Stimulated activated effector memory CD8-positive, alpha-beta T cell treated with anti-CD3 and anti-CD28 coated beads, Interleukin-12 subunit alpha, Interleukin-12 subunit beta, amount 100 ng/mL, for 72 hours (primary cell): ENCODE results near the gene TPK1.

Source experiments
- ATAC-seq: fragments of 150-1000 bp; cut with Tn5 transposase; 2 replicates; pipeline ENCODE4 v1.10.0; 2021
- DNase-seq, 2 donors: peaks; one replicate each; pipeline ENCODE4 v3.0.0; 2021 to 2022; ENCODE audit warnings: low spot score in 2 of 2
- H3K27ac Mint-ChIP-seq: one replicate; pipeline ENCODE4 v1.8.0; 2022; ENCODE audit warnings: mild to moderate bottlenecking, mixed read lengths
- H3K36me3 Mint-ChIP-seq: one replicate; pipeline ENCODE4 v1.8.0; 2022; ENCODE audit warnings: mild to moderate bottlenecking, mixed read lengths
- H3K4me1 Mint-ChIP-seq: one replicate; pipeline ENCODE4 v1.8.0; 2022; ENCODE audit warnings: mixed read lengths
- H3K4me3 Mint-ChIP-seq: one replicate; pipeline ENCODE4 v1.8.0; 2022; ENCODE audit warnings: mild to moderate bottlenecking, mixed read lengths
- H3K9me3 Mint-ChIP-seq: one replicate; pipeline ENCODE4 v1.8.0; 2022; ENCODE audit warnings: mixed read lengths

Gene TPK1

DNA sequence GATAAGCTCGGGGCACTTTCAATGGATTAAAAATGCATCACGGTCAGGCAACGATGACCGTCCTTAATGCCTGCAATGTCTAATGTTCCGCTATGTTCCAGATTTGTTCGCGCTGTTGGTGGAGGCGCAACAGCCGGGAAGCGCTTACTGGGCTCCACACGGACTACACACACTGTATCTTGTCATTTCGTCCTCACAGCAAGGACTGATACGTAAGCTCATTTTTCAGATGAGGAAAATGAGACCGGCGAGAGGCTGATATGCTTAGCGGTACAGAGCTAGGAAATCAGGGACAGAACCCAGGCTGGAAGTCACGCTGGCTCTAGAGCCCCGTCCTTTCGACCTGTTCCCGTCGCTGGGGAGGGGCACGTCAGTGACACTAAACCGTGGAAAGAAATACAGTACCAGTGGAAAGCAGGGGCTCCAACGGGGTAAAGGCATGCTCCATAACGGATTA, 670 bp downstream of the TPK1 start:
- peaks cover 10% of the 10 kb centered on the region for H3K36me3 Mint-ChIP-seq
- ATAC-seq (peak; percentile 52), DNase-seq (peak; percentile 34 to 73)
- peaks cover 4% of the 10 kb centered on the region for H3K9me3 Mint-ChIP-seq
- H3K4me3 Mint-ChIP-seq, result peak overlapping the region; percentile 94
- H3K27ac Mint-ChIP-seq, result peak overlapping the region; percentile 92
- peaks cover 27% of the 10 kb centered on the region for H3K4me1 Mint-ChIP-seq

- peak overlapping the region; percentile 92 for H3K27ac Mint-ChIP-seq
- peak overlapping the region; percentile 94 for H3K4me3 Mint-ChIP-seq
- DNase-seq (peak in 1 of 2 donors; percentile 70), ATAC-seq (no peak)
- H3K4me1 Mint-ChIP-seq, result peaks cover 31% of the 10 kb centered on the region
- peaks cover 10% of the 10 kb centered on the region for H3K36me3 Mint-ChIP-seq
- H3K9me3 Mint-ChIP-seq, result peaks cover 4% of the 10 kb centered on the region
Observed at GRCh38 chr7:144834641-144835144, 1.2 kb downstream of the TPK1 start.

GRCh38 chr7:144830811-144831210, 5.0 kb downstream of the TPK1 start:
- Mint-ChIP-seq H3K4me3 (no peak overlapping the region), H3K4me1 (peaks cover 31% of the 10 kb centered on the region), H3K9me3 (no peaks in the 10 kb centered on the region), H3K27ac (peak overlapping the region; percentile 3), H3K36me3 (peaks cover 6% of the 10 kb centered on the region)
- ATAC-seq (no peak), DNase-seq (no peak)

GRCh38 chr7:144830024-144830785, 5.6 kb downstream of the TPK1 start:
- ATAC-seq (peak; percentile 71), DNase-seq (no peak)
- peak overlapping the region; percentile 45 for H3K27ac Mint-ChIP-seq
- H3K36me3 Mint-ChIP-seq, result peaks cover 2% of the 10 kb centered on the region
- no peak overlapping the region for H3K4me3 Mint-ChIP-seq
- H3K9me3 Mint-ChIP-seq, result no peaks in the 10 kb centered on the region
- H3K4me1 Mint-ChIP-seq, result peaks cover 31% of the 10 kb centered on the region

- H3K4me1 Mint-ChIP-seq, result peaks cover 14% of the 10 kb centered on the region
- ATAC-seq (no peak), DNase-seq (no peak)
- no peak overlapping the region for H3K27ac Mint-ChIP-seq
- no peaks in the 10 kb centered on the region for H3K9me3 Mint-ChIP-seq
- H3K4me3 Mint-ChIP-seq, result no peak overlapping the region
- H3K36me3 Mint-ChIP-seq, result no peaks in the 10 kb centered on the region
Observed at GRCh38 chr7:144827621-144828020, 8.2 kb downstream of the TPK1 start.

GRCh38 chr7:144826208-144826607, 9.6 kb downstream of the TPK1 start:
- no peak overlapping the region for H3K27ac Mint-ChIP-seq

GRCh38 chr7:144824360-144824759, 11.5 kb downstream of the TPK1 start:
- DNase-seq, result no peak
- Mint-ChIP-seq H3K9me3 (no peaks in the 10 kb centered on the region), H3K4me1 (peaks cover 20% of the 10 kb centered on the region), H3K4me3 (no peak overlapping the region), H3K36me3 (peaks cover 7% of the 10 kb centered on the region), H3K27ac (no peak overlapping the region)
- no peak for ATAC-seq

More at GRCh38 chr7:144826208-144826607, 9.6 kb downstream of the TPK1 start:
- peaks cover 2% of the 10 kb centered on the region for H3K36me3 Mint-ChIP-seq
- H3K4me1 Mint-ChIP-seq, result peaks cover 17% of the 10 kb centered on the region
- no peak overlapping the region for H3K4me3 Mint-ChIP-seq
- no peaks in the 10 kb centered on the region for H3K9me3 Mint-ChIP-seq
- ATAC-seq, result no peak
- no peak for DNase-seq

- Mint-ChIP-seq H3K27ac (peak overlapping the region; percentile 51), H3K4me1 (peaks cover 33% of the 10 kb centered on the region), H3K9me3 (no peaks in the 10 kb centered on the region), H3K36me3 (peaks cover 7% of the 10 kb centered on the region), H3K4me3 (no peak overlapping the region)
- ATAC-seq (no peak), DNase-seq (no peak)
Observed at GRCh38 chr7:144822223-144822622, 13.6 kb downstream of the TPK1 start.

DNA sequence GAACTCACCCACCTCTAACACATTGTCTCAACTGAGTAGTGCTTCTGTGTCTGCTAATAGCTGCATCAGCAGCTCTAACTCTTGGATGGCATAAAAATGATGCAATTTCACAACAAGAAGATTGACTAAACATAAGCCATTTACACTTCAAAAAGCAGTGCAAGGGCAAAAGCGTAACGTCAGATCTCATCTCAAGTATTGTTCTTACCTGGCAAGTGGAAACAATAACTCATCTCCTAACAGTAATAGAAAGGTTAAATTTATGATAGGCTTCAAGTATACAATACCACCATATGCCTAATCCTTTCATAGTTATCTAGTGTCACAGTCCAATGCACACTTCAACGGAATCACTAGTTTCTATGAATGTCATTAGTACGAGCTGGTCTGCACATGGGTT, 14.8 kb downstream of the TPK1 start:
- peaks cover 33% of the 10 kb centered on the region for H3K4me1 Mint-ChIP-seq

GRCh38 chr7:144820552-144820951, 15.3 kb downstream of the TPK1 start:
- DNase-seq, result no peak
- peak overlapping the region; percentile 18 for H3K4me3 Mint-ChIP-seq
- peak overlapping the region; percentile 51 for H3K27ac Mint-ChIP-seq
- H3K9me3 Mint-ChIP-seq, result no peaks in the 10 kb centered on the region
- peaks cover 33% of the 10 kb centered on the region for H3K4me1 Mint-ChIP-seq
- peak; percentile 31 for ATAC-seq
- H3K36me3 Mint-ChIP-seq, result peaks cover 7% of the 10 kb centered on the region

More for the DNA sequence above, 14.8 kb downstream of the TPK1 start:
- ATAC-seq (peak; percentile 91), DNase-seq (no peak)
- peaks cover 7% of the 10 kb centered on the region for H3K36me3 Mint-ChIP-seq
- no peak overlapping the region for H3K4me3 Mint-ChIP-seq
- peak overlapping the region; percentile 51 for H3K27ac Mint-ChIP-seq
- H3K9me3 Mint-ChIP-seq, result no peaks in the 10 kb centered on the region

- H3K4me1 Mint-ChIP-seq, result peaks cover 33% of the 10 kb centered on the region
- H3K27ac Mint-ChIP-seq, result peak overlapping the region; percentile 51
- H3K4me3 Mint-ChIP-seq, result no peak overlapping the region
- no peaks in the 10 kb centered on the region for H3K9me3 Mint-ChIP-seq
- no peak for ATAC-seq
- no peak for DNase-seq
- H3K36me3 Mint-ChIP-seq, result peaks cover 7% of the 10 kb centered on the region
Observed at GRCh38 chr7:144819566-144819965, 16.3 kb downstream of the TPK1 start.

GRCh38 chr7:144818511-144818910, 17.3 kb downstream of the TPK1 start:
- DNase-seq (no peak), ATAC-seq (peak; percentile 70)
- peak overlapping the region; percentile 51 for H3K27ac Mint-ChIP-seq
- H3K36me3 Mint-ChIP-seq, result peaks cover 7% of the 10 kb centered on the region
- peaks cover 33% of the 10 kb centered on the region for H3K4me1 Mint-ChIP-seq
- no peaks in the 10 kb centered on the region for H3K9me3 Mint-ChIP-seq
- H3K4me3 Mint-ChIP-seq, result peak overlapping the region; percentile 2

GRCh38 chr7:144817001-144817400, 18.9 kb downstream of the TPK1 start:
- Mint-ChIP-seq H3K9me3 (no peaks in the 10 kb centered on the region), H3K4me1 (peaks cover 39% of the 10 kb centered on the region), H3K36me3 (peaks cover 7% of the 10 kb centered on the region), H3K27ac (no peak overlapping the region), H3K4me3 (no peak overlapping the region)
- DNase-seq (no peak), ATAC-seq (no peak)

DNA sequence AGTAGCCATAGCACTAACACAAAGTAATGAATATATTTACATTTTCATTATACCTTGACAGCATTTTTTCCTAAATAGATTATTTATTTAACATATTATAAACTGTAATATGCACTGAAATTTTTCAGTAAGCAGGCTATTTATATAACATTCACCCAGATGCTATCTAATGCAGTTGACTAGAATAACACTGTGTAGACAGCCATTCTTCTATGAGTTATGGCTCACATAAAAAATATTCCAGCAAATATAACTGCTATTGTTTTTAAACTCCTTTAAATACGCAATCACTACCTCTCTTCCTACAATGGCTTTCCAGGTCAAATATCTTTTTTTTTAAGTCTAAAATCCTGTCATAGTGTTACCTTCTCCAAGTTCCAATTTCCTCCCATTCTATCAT, 21.6 kb downstream of the TPK1 start:
- no peaks in the 10 kb centered on the region for H3K9me3 Mint-ChIP-seq
- no peak for DNase-seq

DNA sequence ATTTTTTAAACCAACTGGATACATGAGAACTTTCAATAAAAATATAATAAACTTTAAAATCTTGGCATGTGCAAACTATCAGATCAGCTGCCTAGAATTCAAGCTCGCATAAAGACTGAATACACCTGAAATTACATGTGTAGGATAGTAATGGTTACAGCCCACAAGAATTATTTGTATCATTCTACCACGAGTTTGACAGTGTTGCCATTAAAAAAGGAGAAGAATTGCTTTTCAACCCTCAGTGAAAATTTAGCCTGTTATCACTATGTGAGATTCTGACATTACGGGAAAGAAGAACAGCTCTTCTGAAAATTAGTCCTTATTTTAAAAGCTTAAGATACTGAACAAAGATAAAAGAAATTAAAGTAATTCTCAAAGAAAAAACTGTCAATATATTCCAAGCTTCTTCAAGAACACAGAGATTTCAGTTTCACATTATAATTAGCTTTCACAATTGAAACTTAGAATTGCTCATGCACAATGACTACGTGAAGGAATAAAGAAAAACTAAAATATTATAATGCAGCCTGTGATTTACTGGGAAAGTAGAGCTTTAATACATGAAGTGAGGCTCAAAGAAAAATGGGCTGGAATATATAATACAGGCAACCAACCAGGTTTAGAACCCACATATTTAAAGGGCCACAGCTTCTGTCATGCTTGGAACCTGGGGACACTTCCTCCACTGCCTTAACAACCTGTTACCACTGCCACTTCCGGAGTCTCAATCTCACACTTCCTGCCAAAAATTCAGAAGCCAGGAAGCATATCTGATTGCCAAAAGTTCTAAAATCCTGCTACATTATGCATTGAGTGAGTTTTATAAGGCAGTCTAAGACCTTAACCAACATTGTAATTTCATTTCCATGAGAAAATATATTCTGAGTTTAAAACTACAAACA, 23.2 kb downstream of the TPK1 start:
- Mint-ChIP-seq H3K36me3 (no peaks in the 10 kb centered on the region), H3K9me3 (no peaks in the 10 kb centered on the region), H3K4me1 (peaks cover 13% of the 10 kb centered on the region), H3K4me3 (peak overlapping the region; percentile 55), H3K27ac (peak overlapping the region; percentile 90)
- no peak for DNase-seq
- ATAC-seq, result peak; percentile 91

More for the DNA sequence above, 21.6 kb downstream of the TPK1 start:
- Mint-ChIP-seq H3K4me3 (no peak overlapping the region), H3K27ac (no peak overlapping the region), H3K36me3 (no peaks in the 10 kb centered on the region), H3K4me1 (peaks cover 26% of the 10 kb centered on the region)
- no peak for ATAC-seq
